K562 (cell line): Measurements from ENCODE around the gene STX18. TPM values are rescaled to one million over a fixed set of nuclear protein-coding genes. Genes with fewer than 3 reads are reported as not detected.

Experiments
- ATAC-seq: fragments of 200-7000 bp; cut with Tn5 transposase; 3 replicates; pipeline ENCODE4 v1.9.1; 2020; ENCODE audit warnings: moderate library complexity
- BruUV-seq: library from RNA; stranded (reverse); fragments of 400-500 nt; replicated peaks from 2 replicates; lab custom pipeline; 2021; lab: Mats Ljungman, UMichigan
- CTCF ChIA-PET: fragments of 300-600 bp; formaldehyde crosslinking; extraction: SDS; loops from one replicate; lab custom pipeline; 2021; ENCODE audit warnings: low intra/inter-chr PET ratio; lab: Yijun Ruan, JAX
- POLR2A ChIA-PET: fragments of 300-600, 350-650 bp; sonication (Branson Sonifier 250); formaldehyde crosslinking; extraction: SDS; loops from one replicate; lab custom pipeline; 2021; ENCODE audit warnings: antibody characterized with exemption, inconsistent platforms; lab: Yijun Ruan, JAX
- DNase-seq, 4 experiments: peaks; one replicate each; pipeline versions ENCODE4 v3.0.0 to v3.0.0-alpha.2; 2011 to 2018; ENCODE audit warnings: low spot score in 3 of 4, mixed read lengths in 3 of 4; ENCODE audit errors: extremely low read depth in 1 of 4
- FAIRE-seq: peaks from 2 replicates; lab custom pipeline; 2011; peaks lifted over from hg19 to GRCh38; lab: Jason Lieb, UNC
- H2AFZ ChIP-seq: 2 replicates; pipeline ENCODE4 v1.6.0; 2011; ENCODE audit warnings: low read depth, low read length, control low read depth, inconsistent platforms
- H3K27ac ChIP-seq: fragments of 200-600 bp; 3 replicates; pipeline ENCODE4 v1.8.0; 2011; ENCODE audit warnings: low read depth, mild to moderate bottlenecking, control low read depth, inconsistent platforms, low read length, moderate library complexity, mixed read lengths; ENCODE audit errors: extremely low read depth
- H3K27me3 ChIP-seq, 2 experiments: fragments of 300-600 bp in 1 of 2; 2 replicates in 1 of 2; 3 replicates in 1 of 2; pipeline versions ENCODE4 v1.6.0 to v1.8.0; 2011; ENCODE audit warnings: inconsistent platforms in 2 of 2, low read length in 2 of 2, mild to moderate bottlenecking in 1 of 2, mixed read lengths in 1 of 2, moderate library complexity in 1 of 2; ENCODE audit not compliant: control insufficient read depth in 2 of 2, insufficient read depth in 2 of 2
- H3K36me3 ChIP-seq: fragments of 300-600 bp; 3 replicates; pipeline ENCODE4 v1.8.0; 2011; ENCODE audit warnings: mild to moderate bottlenecking, low read length, inconsistent platforms; ENCODE audit not compliant: control insufficient read depth, insufficient read depth
- H3K4me1 ChIP-seq, 2 experiments: fragments of 200-600 bp in 1 of 2; replicated peaks in 1 of 2; 2 replicates in 1 of 2; 3 replicates in 1 of 2; pipeline versions ENCODE4 v1.5.1 to v1.8.0; 2011; ENCODE audit warnings: inconsistent platforms in 2 of 2, low read length in 2 of 2, mild to moderate bottlenecking in 1 of 2, mixed read lengths in 1 of 2, moderate library complexity in 1 of 2; ENCODE audit not compliant: control insufficient read depth in 2 of 2, insufficient read depth in 2 of 2
- H3K4me2 ChIP-seq: 2 replicates; pipeline ENCODE4 v1.6.1; 2011; ENCODE audit warnings: low read length, control low read depth, inconsistent platforms, mixed read lengths; ENCODE audit not compliant: insufficient read depth
- H3K4me3 ChIP-seq: fragments of 200-600 bp; sonication (generic), shearing (Covaris generic); 2 replicates; pipeline ENCODE4 v1.5.1; 2016; ENCODE audit warnings: control low read depth, inconsistent platforms
- H3K79me2 ChIP-seq: fragments of 200-600 bp; 3 replicates; pipeline ENCODE4 v1.8.0; 2011; ENCODE audit warnings: low read length, inconsistent platforms; ENCODE audit not compliant: control insufficient read depth, insufficient read depth
- H3K9ac ChIP-seq, 2 experiments: 2 replicates each; pipeline versions ENCODE4 v1.6.0 to v1.6.1; 2011; ENCODE audit warnings: low read depth in 2 of 2, low read length in 2 of 2, control low read depth in 1 of 2, inconsistent platforms in 1 of 2, mild to moderate bottlenecking in 1 of 2, mixed read lengths in 1 of 2; ENCODE audit not compliant: insufficient read depth in 1 of 2
- H3K9me1 ChIP-seq: one replicate; pipeline ENCODE4 v1.6.0; 2011; ENCODE audit warnings: inconsistent platforms, mild to moderate bottlenecking, low read length, moderate library complexity; ENCODE audit not compliant: control insufficient read depth, insufficient read depth
- H3K9me3 ChIP-seq: replicated peaks from 2 replicates; pipeline ENCODE4 v1.5.1; 2011; ENCODE audit warnings: low read depth, low read length, inconsistent platforms; ENCODE audit not compliant: control insufficient read depth, insufficient read depth
- H4K20me1 ChIP-seq: replicated peaks from 2 replicates; pipeline ENCODE4 v1.6.1; 2011; ENCODE audit warnings: low read length, inconsistent platforms, mixed read lengths; ENCODE audit not compliant: control insufficient read depth, insufficient read depth
- BCOR ChIP-seq: fragments of 450-650 bp; IDR thresholded peaks from 2 replicates; pipeline ENCODE4 v1.6.1; 2016
- FOXJ2 ChIP-seq: fragments of 200-800 bp; sonication (Bioruptor generic); IDR thresholded peaks from 2 replicates; pipeline ENCODE4 v1.6.1; 2016; ENCODE audit warnings: missing genetic modification characterization, missing compliant biosample characterization
- GTF2B ChIP-seq: IDR thresholded peaks from 2 replicates; pipeline ENCODE4 v1.6.1; 2011; ENCODE audit not compliant: insufficient read length; ENCODE audit errors: extremely low read depth
- KLF16 ChIP-seq: IDR thresholded peaks from 2 replicates; pipeline ENCODE4 v1.6.1; 2016; ENCODE audit warnings: antibody characterized with exemption
- MNT ChIP-seq, 2 experiments: fragments of 450-650 bp; conservative IDR thresholded peaks; 2 replicates each; pipeline ENCODE4 v1.6.1; 2017; ENCODE audit warnings: mild to moderate bottlenecking in 2 of 2, moderate library complexity in 2 of 2
- NFE2 ChIP-seq: IDR thresholded peaks from 2 replicates; pipeline ENCODE4 v1.6.1; 2014; ENCODE audit warnings: antibody characterized with exemption, low read depth
- RBM25 ChIP-seq: fragments of 200-400 bp; formaldehyde crosslinking; IDR thresholded peaks from 2 replicates; pipeline ENCODE4 v1.6.1; 2018; ENCODE audit warnings: low read length, low read depth, moderate library complexity; ENCODE audit not compliant: severe bottlenecking
- THAP12 ChIP-seq: fragments of 250-450 bp; sonication (Bioruptor Pico); IDR thresholded peaks from 2 replicates; pipeline ENCODE4 v1.9.0; 2021; ENCODE audit warnings: mild to moderate bottlenecking, inconsistent platforms
- ZBTB49 ChIP-seq: sonication (generic); formaldehyde crosslinking; IDR thresholded peaks from 2 replicates; pipeline ENCODE4 v1.8.0; 2022; ENCODE audit warnings: missing genetic modification reagents, mild to moderate bottlenecking, borderline replicate concordance
- ZNF41 ChIP-seq: fragments of 250-450 bp; sonication (Bioruptor Pico); conservative IDR thresholded peaks from 2 replicates; pipeline ENCODE4 v1.4.0; 2020; ENCODE audit warnings: mild to moderate bottlenecking
- ZNF512 ChIP-seq: IDR thresholded peaks from 2 replicates; pipeline ENCODE4 v1.6.1; 2016; ENCODE audit warnings: missing genetic modification characterization, missing compliant biosample characterization
- ZNF77 ChIP-seq: fragments of 250-450 bp; sonication (Bioruptor Pico); IDR thresholded peaks from 2 replicates; pipeline ENCODE4 v1.5.0; 2020
- WGBS: fragments of 100-300 bp; shearing (Covaris generic); methylation state at CpG from one replicate; pipeline ENCODE4 v1.1.6; 2016; ENCODE audit warnings: low coverage, mixed read lengths; ENCODE audit not compliant: insufficient coverage; ENCODE audit errors: missing lambda C conversion rate; 5-methylcytosine and 5-hydroxymethylcytosine counted together
- in situ Hi-C: fragments of 300-500 bp; cut with MboI; formaldehyde crosslinking; loops from 4 replicates; pipeline ENCODE4 v1.15.0; 2018; ENCODE audit warnings: inconsistent platforms, mixed read lengths
- intact Hi-C: fragments of 100-400 bp; cut with micrococcal nuclease; formaldehyde crosslinking; loops from 2 replicates; pipeline ENCODE4 v1.14.2; 2022
- polyA plus RNA-seq, 8 experiments: library from polyadenylated mRNA; depleted of rRNA in 4 of 8; stranded (reverse) in 5 of 8; unstranded in 3 of 8; fragments of >200 nt; fragmentation: Nextera tagmentation in 2 of 8; fragmentation: Illumina TruSeq in 1 of 8; extraction: Ambion mirVana in 2 of 8; extraction: Trizol in 1 of 8; gene quantifications; 2 replicates each; pipeline versions ENCODE4 v1.2.1 to v1.2.3, GENCODE V29; 2011 to 2014; ENCODE audit warnings: inconsistent platforms in 1 of 8, missing spikeins in 1 of 8
- total RNA-seq, 7 experiments: library from RNA; depleted of rRNA in 6 of 7; stranded (reverse); fragments of >200 nt in 6 of 7; fragmentation: Illumina TruSeq in 2 of 7; extraction: Trizol in 2 of 7; gene quantifications; 2 replicates each; pipeline versions ENCODE4 v1.2.1 to v1.2.3, GENCODE V29; 2011 to 2021; ENCODE audit warnings: low replicate concordance in 1 of 7

STX18 gene
- total and polyA plus RNA-seq, 9 of the 15 experiments (the other 6 are each of a cell fraction or from before 2014, with no cell fraction given): 6.2 to 41.7 (median 22.7) TPM

GRCh38 chr4:4580494-4580893 lies 38.6 kb upstream of the STX18 start:
- POLR2A ChIA-PET: no interaction called here
- 23% methylated on average over 2 of the region's 2 CpGs for WGBS
- Histone ChIP-seq H3K79me2 (no peaks in the 10 kb centered on the region), H3K9ac (no peak overlapping the region), H3K4me3 (no peak overlapping the region), H3K4me2 (no peak overlapping the region), H4K20me1 (no peaks in the 10 kb centered on the region), H3K36me3 (no peaks in the 10 kb centered on the region), H3K9me1 (no peaks in the 10 kb centered on the region), H2AFZ (no peak overlapping the region), H3K9me3 (no peaks in the 10 kb centered on the region), H3K27ac (no peak overlapping the region), H3K27me3 (no peaks in the 10 kb centered on the region; a peak in 1 of 5 replicates), H3K4me1 (peaks cover 0 to 2% of the 10 kb centered on the region in 2 experiments; a peak in 2 of 5 replicates)
- intact Hi-C loops: no loop called here
- no peak for FAIRE-seq
- TF ChIP-seq MNT (conservative IDR thresholded peaks at IDR 0.05) (no peak), NFE2 (no peak), BCOR (peak; percentile 12; the same call in 1 of the 2 replicates), FOXJ2 (tag) (no peak), ZNF41 (CRISPR knock-in tag) (no peak), ZNF512 (no peak), ZNF77 (no peak), RBM25 (peak; percentile 82), GTF2B (no peak), ZBTB49 (no peak), THAP12 (CRISPR knock-in tag) (no peak), KLF16 (no peak)
- BruUV-seq: no TSS peak
- no peak for DNase-seq
- in situ Hi-C loops: no loop called here
- CTCF ChIA-PET: no interaction called here
- ATAC-seq: no peak
